DMS153 treated with DMSO at 0.1 percent for 48 hours (cell line): ENCODE results near the gene RERE.
"Not testable (repeated sequence)": the region's sequence is repeated elsewhere in the genome, so short reads cannot be mapped to it uniquely, and the experiment has no call there.

Experiments used
- DNase-seq: peaks from one replicate; lab custom pipeline; 2025; ENCODE audit not compliant: unreplicated experiment; lab: John Stamatoyannopoulos, UW

RERE gene

GRCh38 chr1:8844501-8845006, 27.1 kb upstream of the RERE start:
- no peak for DNase-seq

GRCh38 chr1:8841395-8841794, 24.0 kb upstream of the RERE start:
- no peak for DNase-seq

GRCh38 chr1:8839990-8840389, 22.6 kb upstream of the RERE start:
- DNase-seq = no peak

- no peak for DNase-seq
Observed at GRCh38 chr1:8835941-8836643, 18.7 kb upstream of the RERE start.

DNA sequence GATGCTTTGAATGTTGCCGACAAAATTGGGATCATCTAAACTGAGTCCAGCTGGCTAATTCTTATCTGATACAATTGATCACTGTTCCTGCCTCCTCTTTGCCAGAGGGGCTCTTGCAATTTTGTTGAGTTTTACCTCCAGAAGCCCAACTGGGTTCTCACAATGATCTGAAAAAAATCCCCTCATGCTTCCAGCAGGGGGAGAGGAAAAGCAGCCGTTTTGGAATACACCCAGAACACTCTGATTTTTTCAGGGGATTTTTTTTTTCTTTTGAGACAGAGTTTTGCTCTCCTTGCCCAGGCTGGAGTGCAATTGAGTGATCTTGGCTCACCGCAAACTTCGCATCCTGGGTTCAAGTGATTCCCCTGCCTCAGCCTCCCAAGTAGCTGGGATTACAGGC, 13.9 kb upstream of the RERE start:
- DNase-seq = no peak

DNA sequence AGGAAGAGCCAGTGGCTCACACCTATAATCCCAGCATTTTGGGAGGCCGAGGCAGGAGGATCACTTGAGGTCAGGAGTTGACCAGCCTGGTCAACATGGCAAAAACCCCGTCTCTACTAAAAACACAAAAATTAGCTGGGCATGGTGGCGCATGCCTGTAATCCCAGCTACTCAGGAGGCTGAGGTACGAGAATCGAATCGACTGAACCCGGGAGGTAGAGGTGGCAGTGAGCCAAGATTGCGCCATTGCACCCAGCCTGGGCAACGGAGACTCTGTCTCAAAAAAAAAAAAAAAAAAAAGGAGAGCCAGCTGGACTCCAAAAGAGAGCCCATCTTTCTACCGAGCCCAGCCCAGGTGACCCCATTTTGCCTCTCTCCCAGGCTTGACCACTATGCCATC, 13.3 kb upstream of the RERE start:
- not testable (repeated sequence) for DNase-seq

- DNase-seq = no peak
Observed at GRCh38 chr1:8825985-8826481, 8.6 kb upstream of the RERE start.

DNA sequence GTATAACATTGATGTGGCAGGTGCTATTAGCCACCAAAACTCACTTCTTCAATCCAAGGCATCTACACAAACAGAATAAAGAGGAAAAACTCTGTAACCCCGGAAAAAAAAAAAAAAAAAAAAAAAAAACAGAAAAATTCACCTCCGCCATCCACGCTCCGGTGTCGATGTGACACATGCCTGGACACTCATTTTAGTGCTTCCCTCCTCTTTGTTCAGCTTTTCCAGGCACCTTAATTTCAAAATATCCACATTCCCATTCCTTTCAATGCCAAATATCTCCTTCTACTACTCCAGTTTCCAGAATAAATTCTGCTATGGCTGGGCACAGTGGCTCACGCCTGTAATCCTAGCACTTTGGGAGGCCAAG, 5.8 kb upstream of the RERE start:
- DNase-seq = no peak

DNA sequence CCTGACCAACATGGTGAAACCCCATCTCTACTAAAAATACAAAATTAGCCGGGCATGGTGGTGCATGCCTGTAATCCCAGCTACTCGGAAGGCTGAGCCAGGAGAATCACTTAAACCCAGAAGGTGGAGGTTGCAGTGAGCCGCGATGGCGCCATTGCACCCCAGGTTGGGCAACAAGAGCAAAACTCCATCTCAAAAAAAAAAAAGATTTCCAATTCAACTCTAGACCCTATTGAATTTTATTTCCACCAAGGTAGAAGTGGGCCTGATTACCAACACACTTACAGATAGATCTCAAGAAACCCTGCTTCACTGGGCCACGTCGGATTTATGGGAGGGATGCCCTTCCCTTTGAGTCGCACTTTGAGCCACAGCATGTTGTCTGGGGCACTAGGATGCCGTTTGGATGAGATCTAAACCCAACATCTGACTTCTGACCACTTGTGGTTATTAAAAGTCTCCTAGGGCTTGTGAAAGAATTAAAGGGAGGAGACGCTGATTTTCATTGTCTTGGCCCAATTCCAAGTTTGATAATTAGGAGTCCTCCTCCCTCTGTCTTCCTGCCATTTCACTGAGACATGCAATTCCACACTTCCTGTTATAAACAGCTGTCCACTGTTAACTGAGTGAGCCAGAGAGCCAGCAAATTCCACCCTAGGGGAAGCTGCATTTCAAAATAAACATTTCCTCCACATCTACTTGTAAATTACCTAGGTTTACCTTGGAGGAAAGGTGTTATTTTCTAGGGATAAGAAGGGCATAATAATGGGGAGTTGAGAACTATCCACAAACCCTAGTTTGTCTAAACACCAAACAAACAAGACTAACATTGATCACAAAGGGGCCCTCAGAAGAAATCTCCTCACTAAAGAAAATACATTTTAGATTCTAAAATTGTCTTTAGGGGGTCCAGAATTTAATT, 5.2 kb upstream of the RERE start:
- DNase-seq = peak; percentile 98

GRCh38 chr1:8821084-8821483, 3.6 kb upstream of the RERE start:
- DNase-seq = no peak

- not testable (repeated sequence) for DNase-seq
Observed at GRCh38 chr1:8818789-8819188, 1.3 kb upstream of the RERE start.

DNA sequence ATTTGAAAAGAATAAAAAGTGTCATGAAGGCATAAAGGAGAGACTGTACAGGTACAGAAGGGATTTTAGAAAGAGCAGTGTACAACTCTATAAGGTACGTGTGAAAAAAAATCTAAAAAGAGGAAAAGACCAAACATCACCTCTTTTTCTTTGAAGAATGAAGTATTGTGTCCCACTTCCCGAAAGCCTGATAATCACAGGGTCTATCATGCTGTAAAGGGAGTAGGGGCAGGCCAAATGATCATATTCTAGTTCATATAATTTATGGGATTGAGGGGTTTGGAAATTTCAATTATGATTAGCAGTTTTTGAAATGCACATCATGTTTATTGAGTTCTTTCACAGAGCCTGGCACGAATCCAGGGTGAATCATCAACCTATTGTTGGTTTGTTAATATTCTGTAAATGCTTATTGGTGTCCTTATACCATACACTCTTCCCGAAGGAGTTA, 910 bp upstream of the RERE start:
- peak; percentile 79 for DNase-seq

- DNase-seq = no peak
Observed at GRCh38 chr1:8816831-8817411, 519 bp downstream of the RERE start.

GRCh38 chr1:8816264-8816663, 1.2 kb downstream of the RERE start:
- DNase-seq = peak; percentile 78

DNA sequence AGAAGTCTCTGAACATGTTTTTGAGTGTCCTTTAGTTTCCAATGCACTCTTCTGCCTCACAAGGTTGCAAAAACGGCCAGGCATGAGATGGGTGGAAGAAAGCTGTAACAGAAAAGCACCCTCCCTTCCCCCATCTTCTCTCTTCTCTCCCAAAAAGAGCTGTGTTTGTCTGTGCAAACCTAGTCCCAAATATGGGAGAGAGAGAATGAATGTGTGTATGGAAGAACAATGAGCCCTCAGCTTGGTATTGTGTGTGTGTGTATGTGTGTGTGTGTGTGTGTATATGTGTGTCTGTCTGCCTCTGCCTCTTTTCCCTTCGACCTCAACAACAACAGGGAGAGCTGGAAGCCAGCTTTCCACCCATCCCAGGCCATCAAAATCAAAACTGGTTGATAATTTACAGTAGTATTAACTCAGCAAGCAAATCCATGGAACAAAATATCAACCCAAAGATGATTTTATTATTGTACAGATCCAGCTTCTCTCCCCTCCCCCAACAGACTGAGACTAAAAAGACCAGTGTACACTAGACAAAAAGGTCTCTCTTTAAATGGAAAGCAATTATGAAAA, 1.8 kb downstream of the RERE start:
- DNase-seq = peak; percentile 94

DNA sequence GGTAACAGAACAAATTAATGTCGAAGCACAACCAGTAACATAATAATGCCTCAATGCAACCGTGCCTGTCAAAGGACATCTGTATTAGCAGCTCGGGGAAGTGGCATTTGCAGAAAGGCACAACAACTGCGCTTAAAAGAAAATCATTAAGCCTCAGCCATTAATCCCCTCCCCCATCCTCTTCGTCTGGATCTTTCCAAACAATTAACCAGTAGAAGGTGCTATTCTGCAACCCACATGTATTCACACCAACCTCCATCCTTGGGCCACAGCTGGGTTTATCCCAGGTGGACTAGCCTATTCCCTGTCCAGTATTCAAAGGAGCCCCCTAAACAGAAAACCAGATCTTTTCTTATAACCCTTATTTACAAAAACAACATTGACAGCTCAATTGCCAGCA, 2.6 kb downstream of the RERE start:
- peak; percentile 69 for DNase-seq

GRCh38 chr1:8813991-8814390, 3.4 kb downstream of the RERE start:
- DNase-seq = no peak

DNA sequence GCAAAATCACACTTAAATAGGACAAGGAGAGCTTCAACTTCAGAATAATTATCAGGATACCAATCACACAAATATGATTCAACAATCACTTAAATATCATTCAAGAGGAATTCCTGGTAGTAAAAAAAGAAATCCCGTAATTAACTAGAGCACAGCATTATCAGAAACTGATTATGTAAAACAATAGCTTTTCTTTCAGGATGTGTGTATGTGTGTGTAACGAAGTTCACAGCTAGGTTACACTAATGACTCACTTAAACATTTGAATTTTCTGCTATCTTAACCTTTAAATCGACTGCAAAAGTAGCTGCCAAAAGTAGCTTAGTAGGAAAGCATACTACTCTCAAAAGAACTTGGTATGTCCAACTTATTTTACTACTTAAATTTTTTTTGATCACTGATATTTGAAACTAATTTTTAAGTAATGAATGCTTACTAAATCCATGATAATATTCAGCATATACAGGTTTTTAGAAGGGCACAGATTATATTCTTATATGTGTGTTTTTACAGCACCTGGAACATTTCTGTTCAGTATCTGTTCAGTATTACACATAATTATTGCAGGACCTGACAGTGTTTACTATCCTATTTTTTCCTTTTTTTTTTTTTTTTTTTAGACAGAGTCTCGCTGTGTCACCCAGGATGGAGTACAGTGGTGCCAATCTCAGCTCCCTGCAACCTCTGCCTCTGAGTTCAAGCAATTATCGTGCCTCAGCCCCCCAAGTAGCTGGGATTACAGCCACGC, 4.2 kb downstream of the RERE start:
- no peak for DNase-seq

DNA sequence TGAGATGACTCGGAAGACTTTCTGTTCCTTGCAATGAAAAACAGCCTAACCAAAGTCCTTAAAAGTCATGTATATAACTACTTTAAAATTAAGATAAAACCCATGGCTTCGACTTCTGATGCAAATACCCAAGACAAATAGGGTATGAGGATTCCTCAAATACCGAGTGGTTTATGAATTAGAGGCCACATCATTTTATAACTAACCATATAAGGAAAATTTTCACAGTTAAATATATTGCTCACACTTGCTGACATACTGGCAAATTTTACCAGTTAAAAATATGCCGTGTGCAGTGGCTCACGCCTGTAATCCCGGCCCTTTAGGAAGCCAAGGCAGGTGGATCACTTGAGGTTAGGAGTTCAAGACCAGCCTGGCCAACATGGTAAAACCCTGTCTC, 5.4 kb downstream of the RERE start:
- DNase-seq = no peak

- no peak for DNase-seq
Observed at GRCh38 chr1:8810987-8811386, 6.5 kb downstream of the RERE start.

GRCh38 chr1:8809342-8809736, 8.1 kb downstream of the RERE start:
- no peak for DNase-seq
